WTC11 (cell line): ENCODE measurements around the gene COX7B.

Source experiments
- CBFB ChIP-seq: sonication (generic); formaldehyde crosslinking; IDR thresholded peaks from 2 replicates; pipeline ENCODE4 v1.8.1; 2022; ENCODE audit warnings: mild to moderate bottlenecking, low read depth, missing genetic modification reagents
- CTCF ChIP-seq: fragments of 200-600 bp; IDR thresholded peaks from 2 replicates; pipeline ENCODE4 v1.8.0; 2022; ENCODE audit warnings: antibody characterized with exemption
- GTF2I ChIP-seq: fragments of 250-450 bp; sonication (Bioruptor Pico); conservative IDR thresholded peaks from 2 replicates; pipeline ENCODE4 v1.4.0; 2021; ENCODE audit warnings: mild to moderate bottlenecking
- IRF2 ChIP-seq: sonication (generic); formaldehyde crosslinking; IDR thresholded peaks from 2 replicates; pipeline ENCODE4 v1.8.0; 2022; ENCODE audit warnings: low read depth, missing genetic modification reagents, borderline replicate concordance
- RELA ChIP-seq: sonication (generic); formaldehyde crosslinking; IDR thresholded peaks from 2 replicates; pipeline ENCODE4 v1.8.1; 2022; ENCODE audit warnings: missing genetic modification reagents, mild to moderate bottlenecking, borderline replicate concordance
- ZNF396 ChIP-seq: fragments of 250-450 bp; sonication (Bioruptor Pico); IDR thresholded peaks from 2 replicates; pipeline ENCODE4 v1.8.0; 2021; ENCODE audit warnings: mild to moderate bottlenecking, moderate library complexity, borderline replicate concordance
- TF ChIP-seq, protein P1 (sequence below): sonication (generic); formaldehyde crosslinking; IDR thresholded peaks from 2 replicates; pipeline ENCODE4 v1.8.1; 2022; ENCODE audit warnings: mild to moderate bottlenecking, missing genetic modification reagents, moderate library complexity, borderline replicate concordance
- TF ChIP-seq, protein P2 (sequence below): sonication (generic); formaldehyde crosslinking; IDR thresholded peaks from 2 replicates; pipeline ENCODE4 v1.8.1; 2023; ENCODE audit warnings: mild to moderate bottlenecking, missing genetic modification reagents, moderate library complexity
- TF ChIP-seq, protein P3 (sequence below): sonication (generic); formaldehyde crosslinking; IDR thresholded peaks from 2 replicates; pipeline ENCODE4 v1.8.0; 2022; ENCODE audit warnings: mild to moderate bottlenecking, missing genetic modification reagents

- TF ChIP-seq CTCF: no peak
- TF ChIP-seq, protein P1, sequence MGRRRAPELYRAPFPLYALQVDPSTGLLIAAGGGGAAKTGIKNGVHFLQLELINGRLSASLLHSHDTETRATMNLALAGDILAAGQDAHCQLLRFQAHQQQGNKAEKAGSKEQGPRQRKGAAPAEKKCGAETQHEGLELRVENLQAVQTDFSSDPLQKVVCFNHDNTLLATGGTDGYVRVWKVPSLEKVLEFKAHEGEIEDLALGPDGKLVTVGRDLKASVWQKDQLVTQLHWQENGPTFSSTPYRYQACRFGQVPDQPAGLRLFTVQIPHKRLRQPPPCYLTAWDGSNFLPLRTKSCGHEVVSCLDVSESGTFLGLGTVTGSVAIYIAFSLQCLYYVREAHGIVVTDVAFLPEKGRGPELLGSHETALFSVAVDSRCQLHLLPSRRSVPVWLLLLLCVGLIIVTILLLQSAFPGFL (CRISPR knock-in tag): no peak
- no peak for TF ChIP-seq RELA (CRISPR knock-in tag)
- no peak for TF ChIP-seq GTF2I
- TF ChIP-seq CBFB (CRISPR knock-in tag): no peak
- TF ChIP-seq, protein P2, sequence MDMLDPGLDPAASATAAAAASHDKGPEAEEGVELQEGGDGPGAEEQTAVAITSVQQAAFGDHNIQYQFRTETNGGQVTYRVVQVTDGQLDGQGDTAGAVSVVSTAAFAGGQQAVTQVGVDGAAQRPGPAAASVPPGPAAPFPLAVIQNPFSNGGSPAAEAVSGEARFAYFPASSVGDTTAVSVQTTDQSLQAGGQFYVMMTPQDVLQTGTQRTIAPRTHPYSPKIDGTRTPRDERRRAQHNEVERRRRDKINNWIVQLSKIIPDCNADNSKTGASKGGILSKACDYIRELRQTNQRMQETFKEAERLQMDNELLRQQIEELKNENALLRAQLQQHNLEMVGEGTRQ (CRISPR knock-in tag): no peak
- TF ChIP-seq ZNF396 (CRISPR knock-in tag): no peak
- TF ChIP-seq, protein P3, sequence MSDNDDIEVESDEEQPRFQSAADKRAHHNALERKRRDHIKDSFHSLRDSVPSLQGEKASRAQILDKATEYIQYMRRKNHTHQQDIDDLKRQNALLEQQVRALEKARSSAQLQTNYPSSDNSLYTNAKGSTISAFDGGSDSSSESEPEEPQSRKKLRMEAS (CRISPR knock-in tag): no peak
- no peak for TF ChIP-seq IRF2 (CRISPR knock-in tag)
These were observed 6.4 kb upstream of the COX7B start for GRCh38 chrX:77892887-77893286.
